ENCODE measurements around the gene PNLDC1. TPM values are rescaled to one million over a fixed set of nuclear protein-coding genes. Genes with fewer than 3 reads are reported as not detected.
"Not testable (repeated sequence)": the region's sequence is repeated elsewhere in the genome, so short reads cannot be mapped to it uniquely, and the experiment has no call there.

Gene PNLDC1
- total RNA-seq, 1 donor from 2014 or later: not detected

- intact Hi-C loops (cut with DNase I): no loop called here
Observed at GRCh38 chr6:159813781-159814180, 13.7 kb downstream of the PNLDC1 start.

DNA sequence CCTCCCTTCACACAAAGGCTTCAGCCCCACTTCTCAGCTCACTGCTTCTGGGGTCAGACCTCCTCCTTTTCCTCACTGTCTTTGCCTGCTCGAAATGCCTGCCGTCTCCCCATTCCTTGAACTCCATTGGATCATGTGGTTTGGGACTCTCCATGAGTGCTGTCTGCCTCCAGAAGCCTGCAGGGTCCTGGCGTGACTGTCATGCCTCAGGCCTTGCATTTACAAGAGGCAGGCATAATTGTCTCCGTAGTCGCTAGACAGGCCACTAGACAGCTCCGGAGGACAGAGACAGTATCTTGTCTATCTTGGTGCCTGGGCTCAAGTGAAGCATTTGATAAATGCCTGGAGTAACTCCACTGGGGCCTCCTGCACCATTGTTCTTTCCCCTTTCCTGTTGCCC, 15.3 kb downstream of the PNLDC1 start:
- intact Hi-C loops (cut with DNase I): no loop called here
- no peak for DNase-seq (ENCODE audit: low spot score)

More at GRCh38 chr6:159813781-159814180, 13.7 kb downstream of the PNLDC1 start:
- DNase-seq (ENCODE audit: low spot score): no peak

- DNase-seq (ENCODE audit: low spot score); intact Hi-C loops (cut with DNase I): not testable (repeated sequence)
Observed at GRCh38 chr6:159816775-159817174, 16.7 kb downstream of the PNLDC1 start.

GRCh38 chr6:159817951-159818739, 18.1 kb downstream of the PNLDC1 start:
- no peak for DNase-seq (ENCODE audit: low spot score)
- intact Hi-C loops (cut with DNase I): no loop called here

GRCh38 chr6:159819098-159819497, 19.0 kb downstream of the PNLDC1 start:
- no peak for DNase-seq (ENCODE audit: low spot score)
- intact Hi-C loops (cut with DNase I): no loop called here

- no peak for DNase-seq (ENCODE audit: low spot score)
- intact Hi-C loops (cut with DNase I): no loop called here
Observed at GRCh38 chr6:159819932-159820640, 20.0 kb downstream of the PNLDC1 start.

DNA sequence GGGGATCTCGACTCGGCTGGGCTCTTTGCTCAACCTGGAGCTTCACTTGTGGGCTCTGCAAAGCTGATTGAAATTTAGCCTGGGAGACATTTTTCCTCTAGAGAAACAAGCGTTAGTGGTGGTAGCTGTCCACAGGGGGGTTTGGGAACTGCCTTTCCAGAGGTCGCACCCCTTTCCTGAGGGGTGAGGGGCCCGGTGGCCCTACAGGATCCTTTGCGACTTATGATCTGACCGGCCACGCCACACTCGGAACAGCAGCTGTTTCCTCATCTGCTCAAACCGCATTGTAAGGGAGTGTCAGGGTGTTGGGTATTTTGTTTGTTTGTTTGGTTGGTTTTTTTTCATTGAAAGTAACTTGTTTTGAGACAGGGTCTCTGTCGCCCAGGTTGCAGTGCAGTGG, 21.0 kb downstream of the PNLDC1 start:
- intact Hi-C loops (cut with DNase I): no loop called here
- no peak for DNase-seq (ENCODE audit: low spot score)

- intact Hi-C loops (cut with DNase I): no loop called here
- DNase-seq (ENCODE audit: low spot score): no peak
Observed at GRCh38 chr6:159821726-159822125, 21.6 kb downstream of the PNLDC1 start.

GRCh38 chr6:159823953-159824352, 23.9 kb downstream of the PNLDC1 start:
- DNase-seq (ENCODE audit: low spot score): no peak
- intact Hi-C loops (cut with DNase I): no loop called here

DNA sequence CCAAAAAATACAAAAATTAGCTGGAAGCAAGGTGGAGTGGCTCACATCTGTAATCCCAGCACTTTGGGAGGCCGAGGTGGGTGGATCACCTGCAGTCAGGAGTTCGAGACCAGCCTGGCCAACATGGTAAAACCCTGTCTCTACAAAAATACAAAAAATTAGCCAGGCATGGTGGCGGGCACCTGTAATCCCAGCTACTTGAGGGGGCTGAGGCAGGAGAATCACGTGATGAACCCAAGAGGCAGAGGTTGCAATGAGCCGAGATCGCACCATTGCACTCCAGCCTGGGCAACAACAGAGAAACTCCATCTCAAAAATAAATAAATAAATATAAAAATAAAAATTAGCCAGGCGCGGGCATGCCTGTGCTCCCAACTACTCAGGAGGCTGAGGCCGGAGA, 24.6 kb downstream of the PNLDC1 start:
- DNase-seq (ENCODE audit: low spot score); intact Hi-C loops (cut with DNase I): not testable (repeated sequence)

DNA sequence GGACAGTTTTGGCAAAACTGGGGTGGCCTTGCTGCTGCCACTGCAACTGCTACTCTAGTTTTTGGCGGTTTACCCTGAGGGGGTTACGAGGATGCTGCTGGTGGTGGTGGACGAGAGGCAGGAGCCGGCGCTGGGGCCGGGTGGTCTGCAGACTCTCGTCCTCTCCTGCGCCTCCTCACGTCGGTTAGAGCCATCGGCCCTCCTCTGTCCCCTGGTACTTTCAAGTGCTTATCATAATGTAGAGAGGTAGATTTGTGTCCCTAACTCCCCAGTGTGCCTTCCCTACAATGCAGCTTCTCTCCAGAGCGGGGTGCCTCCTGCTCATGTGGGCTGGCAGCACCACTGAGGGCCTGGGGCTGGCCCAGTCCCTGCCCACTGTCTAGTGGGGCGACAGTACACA, 25.9 kb downstream of the PNLDC1 start:
- intact Hi-C loops (cut with DNase I): no loop called here

GRCh38 chr6:159826968-159827647, 27.0 kb downstream of the PNLDC1 start:
- intact Hi-C loops (cut with DNase I): no loop called here
- no peak for DNase-seq (ENCODE audit: low spot score)

More for the DNA sequence above, 25.9 kb downstream of the PNLDC1 start:
- no peak for DNase-seq (ENCODE audit: low spot score)

DNA sequence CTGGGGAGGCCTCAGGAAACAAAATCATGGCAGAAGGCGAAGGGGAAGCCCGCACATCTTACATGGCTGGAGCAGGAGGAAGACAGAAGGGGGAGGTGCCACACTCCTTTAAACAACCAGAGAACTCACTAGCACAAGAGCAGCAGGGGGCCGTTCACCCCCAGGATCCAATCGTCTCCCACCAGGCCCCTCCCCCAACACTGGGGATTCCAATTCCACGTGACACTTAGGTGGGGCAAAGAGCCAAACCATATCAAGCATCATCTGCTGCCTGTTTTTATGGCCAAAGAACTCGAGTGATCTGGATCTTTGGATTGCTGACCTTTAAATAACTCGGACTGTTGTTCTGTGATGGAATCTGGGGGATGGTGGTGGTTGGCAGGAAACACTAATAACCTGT, 28.0 kb downstream of the PNLDC1 start:
- DNase-seq (ENCODE audit: low spot score): no peak
- intact Hi-C loops (cut with DNase I): no loop called here

DNA sequence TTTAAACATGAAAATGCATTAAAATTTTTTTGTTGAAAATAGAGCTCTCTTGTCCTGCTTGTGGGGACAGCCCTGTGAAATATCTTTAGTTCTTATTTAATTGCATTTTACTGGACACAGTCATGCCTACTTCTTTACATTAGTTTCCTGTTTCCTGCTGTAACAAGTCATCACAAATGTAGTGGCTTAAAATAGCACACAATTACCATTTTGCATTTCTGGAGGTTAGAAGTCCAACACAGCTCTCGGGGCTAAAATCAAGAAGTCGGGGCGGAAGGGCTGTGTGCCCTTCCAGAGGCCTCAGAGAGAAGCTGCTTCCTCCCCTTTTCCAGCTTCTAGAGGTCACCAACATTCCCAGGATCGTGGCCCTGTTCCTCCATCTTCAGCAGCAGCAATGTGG, 29.4 kb downstream of the PNLDC1 start:
- DNase-seq (ENCODE audit: low spot score): no peak

GRCh38 chr6:159830501-159831372, 30.7 kb downstream of the PNLDC1 start:
- intact Hi-C loops (cut with DNase I): no loop called here
- DNase-seq (ENCODE audit: low spot score): no peak

More for the DNA sequence above, 29.4 kb downstream of the PNLDC1 start:
- intact Hi-C loops (cut with DNase I): no loop called here

DNA sequence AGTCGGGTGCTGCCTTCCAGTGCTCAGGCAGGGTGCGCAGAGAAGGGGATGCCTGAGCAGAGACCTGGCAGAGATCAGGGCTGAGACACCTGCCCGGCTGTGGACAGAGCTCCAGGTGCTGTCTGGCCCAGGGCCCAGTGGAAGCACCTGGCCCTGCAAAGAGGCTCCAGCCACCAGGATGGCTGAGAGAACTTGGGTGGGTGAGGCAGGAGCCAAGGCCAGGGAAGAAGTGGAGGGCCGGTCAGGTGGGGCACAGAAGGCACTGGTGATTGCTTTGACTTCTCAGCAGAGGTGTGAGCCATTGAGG, 31.2 kb downstream of the PNLDC1 start:
- no peak for DNase-seq (ENCODE audit: low spot score)
- intact Hi-C loops (cut with DNase I): no loop called here

DNA sequence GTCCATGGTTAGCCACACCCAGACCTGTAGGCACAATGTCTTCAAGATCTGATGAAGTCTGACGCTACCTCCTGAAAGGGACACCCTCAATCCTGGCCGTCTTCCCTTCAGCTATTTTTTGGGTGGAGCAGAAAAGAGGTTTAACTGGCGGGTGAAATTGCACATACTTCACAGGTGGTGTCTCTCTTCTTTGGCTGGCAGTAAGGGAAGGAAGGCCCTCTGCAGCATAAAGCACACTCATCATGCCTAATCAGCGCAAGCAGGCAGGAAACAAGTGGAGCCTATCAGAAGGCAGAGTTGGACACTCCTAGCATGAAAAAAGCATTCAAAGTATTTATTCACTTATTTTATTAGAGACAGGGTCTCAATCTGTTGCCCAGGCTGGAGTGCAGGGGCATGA, 32.9 kb downstream of the PNLDC1 start:
- intact Hi-C loops (cut with DNase I): no loop called here
- no peak for DNase-seq (ENCODE audit: low spot score)

GRCh38 chr6:159833556-159833955, 33.5 kb downstream of the PNLDC1 start:
- DNase-seq (ENCODE audit: low spot score): no peak
- intact Hi-C loops (cut with DNase I): no loop called here

DNA sequence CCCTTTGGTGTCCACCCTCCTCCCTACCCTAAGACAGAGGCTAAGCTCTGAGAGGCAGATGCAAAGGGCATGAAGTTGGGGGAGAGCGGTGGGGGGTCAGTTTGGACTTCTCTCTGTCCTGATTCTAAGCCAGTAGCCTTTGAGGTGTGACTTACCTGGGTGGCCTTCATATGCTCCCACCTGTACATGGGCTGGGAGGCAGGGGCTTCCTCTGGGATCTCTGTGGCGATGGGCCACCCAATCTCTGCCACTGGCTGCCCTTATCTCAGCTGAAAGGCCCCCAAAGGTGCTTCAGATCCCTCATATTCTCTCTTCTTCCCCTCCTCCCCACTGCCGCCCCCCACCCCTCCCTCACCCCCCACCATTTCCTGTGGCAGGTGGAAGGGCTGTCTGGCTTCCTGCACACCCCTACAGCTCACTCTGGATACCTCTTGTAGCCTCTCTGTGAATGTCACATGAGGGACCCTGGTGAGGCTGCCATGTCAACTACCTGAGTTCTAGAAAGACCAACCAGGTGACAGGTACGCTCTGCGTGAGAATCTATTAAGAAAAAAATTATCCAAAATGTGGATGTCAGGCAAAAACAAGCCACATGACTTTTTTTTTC, 34.0 kb downstream of the PNLDC1 start:
- intact Hi-C loops (cut with DNase I): no loop called here
- no peak for DNase-seq (ENCODE audit: low spot score)

Measured in cardiac septum (tissue), 1 donor.